Activated T-helper 17 cell treated with anti-CD3 and anti-CD28 coated beads, Interleukin-2, amount 50 U/mL, for 72 hours (primary cell): ENCODE results near the gene CEP72. TPM values are rescaled to one million over a fixed set of nuclear protein-coding genes. Genes with fewer than 3 reads are reported as not detected.
"Not testable (repeated sequence)": the region's sequence is repeated elsewhere in the genome, so short reads cannot be mapped to it uniquely, and the experiment has no call there.

ENCODE experiments used
- ATAC-seq: fragments of 150-1000 bp; cut with Tn5 transposase; replicated peaks from 2 replicates; pipeline ENCODE4 v1.10.0; 2021; ENCODE audit warnings: mild to moderate bottlenecking, moderate library complexity
- H3K27ac Mint-ChIP-seq: one replicate; pipeline ENCODE4 v1.8.0; 2022; ENCODE audit warnings: mixed read lengths
- H3K27me3 Mint-ChIP-seq: one replicate; pipeline ENCODE4 v1.8.0; 2022; ENCODE audit warnings: mixed read lengths
- H3K36me3 Mint-ChIP-seq: one replicate; pipeline ENCODE4 v1.8.0; 2022; ENCODE audit warnings: low read depth, mild to moderate bottlenecking, mixed read lengths
- H3K4me1 Mint-ChIP-seq: one replicate; pipeline ENCODE4 v1.8.0; 2022; ENCODE audit warnings: mixed read lengths
- H3K4me3 Mint-ChIP-seq: one replicate; pipeline ENCODE4 v1.8.0; 2022; ENCODE audit warnings: mild to moderate bottlenecking, mixed read lengths
- H3K9me3 Mint-ChIP-seq: one replicate; pipeline ENCODE4 v1.8.0; 2022; ENCODE audit warnings: mixed read lengths
- total RNA-seq, 2 donors: library from RNA; stranded (reverse); gene quantifications; one replicate each; pipeline ENCODE4 v1.2.3, GENCODE V29; 2022

CEP72 gene
- total RNA-seq, 2 donors from 2014 or later = 30.0 to 30.9 TPM

DNA sequence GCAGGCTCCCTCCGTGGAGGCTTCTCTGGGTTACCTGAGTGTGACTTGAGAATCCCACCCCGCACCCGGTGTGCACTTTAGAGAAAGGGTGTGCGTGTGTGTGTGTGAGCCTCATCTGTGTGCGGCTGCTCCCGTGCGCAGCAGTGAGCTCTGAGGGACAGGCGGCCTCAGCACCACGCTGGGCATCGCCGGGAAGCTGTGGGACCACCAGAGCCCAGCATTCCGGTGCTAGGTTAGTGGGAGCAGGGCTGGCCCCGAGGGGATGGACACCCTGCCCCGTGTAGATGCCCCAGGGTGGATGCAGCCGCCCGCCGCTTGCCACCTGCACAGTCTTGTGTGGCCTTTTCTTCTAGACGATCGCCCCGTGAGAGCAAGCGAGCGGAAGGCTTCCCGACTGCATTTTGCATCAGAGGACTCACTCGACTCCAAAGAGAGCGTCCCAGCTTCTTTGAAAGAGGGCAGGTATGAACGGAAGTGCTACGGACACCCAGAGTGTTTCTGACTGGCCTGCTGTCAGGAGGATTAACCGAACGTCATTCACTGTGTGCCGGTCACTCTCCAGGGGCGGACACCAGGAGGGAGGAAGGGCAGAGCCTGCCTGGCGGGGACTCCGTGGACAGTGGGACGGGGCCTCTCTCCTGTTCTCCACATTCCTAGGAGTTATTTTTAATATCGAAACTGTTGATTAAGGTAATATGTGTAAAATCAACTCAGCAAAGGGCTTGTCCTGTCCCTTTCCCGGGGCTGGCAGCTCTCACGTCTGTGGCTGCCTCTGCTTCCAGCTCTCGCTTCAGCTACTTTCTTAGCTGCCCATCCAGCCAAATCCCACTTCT lies 12.2 kb downstream of the CEP72 start:
- no peak for ATAC-seq
- Mint-ChIP-seq H3K36me3 (peaks cover 58% of the 10 kb centered on the region), H3K27me3 (no peaks in the 10 kb centered on the region), H3K4me1 (no peaks in the 10 kb centered on the region), H3K9me3 (no peaks in the 10 kb centered on the region), H3K4me3 (no peak overlapping the region), H3K27ac (no peak overlapping the region)

DNA sequence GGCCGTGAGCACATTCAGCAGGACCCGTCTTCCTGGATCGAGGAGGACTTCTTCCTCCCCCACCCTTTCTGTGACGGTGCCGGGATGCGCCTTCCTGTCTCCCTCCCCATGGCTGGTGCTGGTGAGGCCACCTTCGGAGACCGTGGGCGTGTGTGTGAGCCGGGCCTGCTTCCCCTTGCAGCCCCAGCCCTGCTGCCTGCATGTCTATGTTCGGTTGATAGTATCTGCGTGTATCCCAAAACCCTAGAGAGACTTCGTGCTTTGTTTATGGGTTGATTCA lies 12.8 kb downstream of the CEP72 start:
- Mint-ChIP-seq H3K27me3 (no peaks in the 10 kb centered on the region), H3K27ac (no peak overlapping the region), H3K4me3 (no peak overlapping the region), H3K36me3 (peaks cover 52% of the 10 kb centered on the region), H3K4me1 (no peaks in the 10 kb centered on the region), H3K9me3 (no peaks in the 10 kb centered on the region)
- no peak for ATAC-seq

GRCh38 chr5:625516-625915 lies 13.4 kb downstream of the CEP72 start:
- no peak for ATAC-seq
- H3K4me1 Mint-ChIP-seq = no peaks in the 10 kb centered on the region
- H3K36me3 Mint-ChIP-seq = peaks cover 46% of the 10 kb centered on the region
- H3K27ac Mint-ChIP-seq = no peak overlapping the region
- H3K27me3 Mint-ChIP-seq = no peaks in the 10 kb centered on the region
- H3K9me3 Mint-ChIP-seq = no peaks in the 10 kb centered on the region
- H3K4me3 Mint-ChIP-seq = no peak overlapping the region

- no peak overlapping the region for H3K4me3 Mint-ChIP-seq
- H3K36me3 Mint-ChIP-seq = peaks cover 44% of the 10 kb centered on the region
- no peaks in the 10 kb centered on the region for H3K27me3 Mint-ChIP-seq
- no peak overlapping the region for H3K27ac Mint-ChIP-seq
- H3K9me3 Mint-ChIP-seq = no peaks in the 10 kb centered on the region
- H3K4me1 Mint-ChIP-seq = no peaks in the 10 kb centered on the region
- no peak for ATAC-seq
Observed at GRCh38 chr5:626850-627249, 14.7 kb downstream of the CEP72 start.

DNA sequence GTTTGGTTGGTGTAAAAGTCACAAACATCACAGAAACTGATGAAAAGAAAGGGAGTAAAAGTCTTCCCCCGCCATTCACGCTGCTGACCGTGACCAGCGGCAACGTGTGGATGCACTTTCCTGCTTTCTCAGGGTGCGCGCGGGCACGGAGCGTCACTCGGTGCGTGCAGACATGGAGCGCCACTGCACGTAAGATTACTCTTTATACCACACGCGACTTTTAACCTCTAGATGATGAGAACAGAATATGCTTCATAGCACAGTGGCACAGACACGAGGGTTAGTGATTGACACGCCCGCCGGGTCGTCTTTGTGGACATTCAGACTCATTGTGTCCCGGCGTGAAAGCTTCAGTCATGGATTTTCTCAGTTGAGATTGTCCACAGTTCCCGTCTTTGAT lies 15.7 kb downstream of the CEP72 start:
- Mint-ChIP-seq H3K4me1 (no peaks in the 10 kb centered on the region), H3K27ac (no peak overlapping the region), H3K27me3 (no peaks in the 10 kb centered on the region), H3K4me3 (no peak overlapping the region), H3K36me3 (peaks cover 40% of the 10 kb centered on the region), H3K9me3 (no peaks in the 10 kb centered on the region)
- no peak for ATAC-seq

- ATAC-seq, H3K4me3 Mint-ChIP-seq, H3K27me3 Mint-ChIP-seq, H3K9me3 Mint-ChIP-seq, H3K4me1 Mint-ChIP-seq, H3K27ac Mint-ChIP-seq: not testable (repeated sequence)
- H3K36me3 Mint-ChIP-seq = peaks cover 42% of the 10 kb centered on the region
Observed at GRCh38 chr5:628351-629205, 16.4 kb downstream of the CEP72 start.

DNA sequence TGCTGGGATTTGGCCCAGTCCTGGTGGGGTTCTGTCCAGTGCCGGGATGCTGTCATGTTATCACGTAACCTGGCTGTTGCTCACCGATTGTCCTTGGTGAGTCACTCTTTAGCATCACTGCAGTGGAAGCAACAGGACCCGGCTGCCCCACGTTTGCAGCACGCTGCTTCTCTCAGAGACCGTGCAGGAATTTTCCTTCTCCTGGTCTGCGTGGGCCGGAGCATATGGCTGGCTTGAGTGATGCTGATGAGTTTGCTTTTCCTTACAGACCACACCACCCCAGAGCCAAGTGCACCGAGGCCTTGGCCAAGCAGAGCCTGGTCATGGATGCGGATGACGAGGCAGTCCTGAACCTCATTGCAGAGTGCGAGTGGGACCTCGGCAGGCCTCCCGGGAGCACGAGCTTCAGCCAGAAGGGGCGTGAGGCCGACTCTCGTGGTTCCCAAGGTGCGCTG lies 21.4 kb downstream of the CEP72 start:
- no peaks in the 10 kb centered on the region for H3K27me3 Mint-ChIP-seq
- no peak for ATAC-seq
- H3K4me3 Mint-ChIP-seq = no peak overlapping the region
- peaks cover 47% of the 10 kb centered on the region for H3K36me3 Mint-ChIP-seq
- no peaks in the 10 kb centered on the region for H3K9me3 Mint-ChIP-seq
- H3K27ac Mint-ChIP-seq = no peak overlapping the region
- H3K4me1 Mint-ChIP-seq = no peaks in the 10 kb centered on the region

DNA sequence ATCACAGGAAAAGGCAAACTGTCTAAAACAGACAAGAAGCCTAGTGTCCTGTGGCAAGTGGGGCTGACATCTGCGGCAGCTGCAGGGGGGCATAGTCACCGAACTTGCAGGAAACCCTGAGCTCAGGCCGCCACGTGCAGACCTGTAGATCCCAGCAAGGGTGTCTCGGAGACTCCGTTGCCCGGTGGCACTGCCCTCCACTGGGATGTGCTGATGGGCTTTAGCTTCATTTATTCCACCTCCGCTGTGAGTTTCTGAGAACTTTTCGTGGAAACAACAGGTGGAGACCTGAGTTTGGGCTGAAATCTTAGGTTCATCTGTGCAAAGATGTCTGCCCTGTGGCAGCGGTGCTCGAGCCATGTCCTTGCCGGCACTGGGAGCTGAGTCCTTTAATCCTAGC lies 22.1 kb downstream of the CEP72 start:
- Mint-ChIP-seq H3K27ac (no peak overlapping the region), H3K27me3 (no peaks in the 10 kb centered on the region), H3K4me3 (no peak overlapping the region), H3K36me3 (peaks cover 54% of the 10 kb centered on the region), H3K4me1 (no peaks in the 10 kb centered on the region), H3K9me3 (no peaks in the 10 kb centered on the region)
- ATAC-seq = no peak

DNA sequence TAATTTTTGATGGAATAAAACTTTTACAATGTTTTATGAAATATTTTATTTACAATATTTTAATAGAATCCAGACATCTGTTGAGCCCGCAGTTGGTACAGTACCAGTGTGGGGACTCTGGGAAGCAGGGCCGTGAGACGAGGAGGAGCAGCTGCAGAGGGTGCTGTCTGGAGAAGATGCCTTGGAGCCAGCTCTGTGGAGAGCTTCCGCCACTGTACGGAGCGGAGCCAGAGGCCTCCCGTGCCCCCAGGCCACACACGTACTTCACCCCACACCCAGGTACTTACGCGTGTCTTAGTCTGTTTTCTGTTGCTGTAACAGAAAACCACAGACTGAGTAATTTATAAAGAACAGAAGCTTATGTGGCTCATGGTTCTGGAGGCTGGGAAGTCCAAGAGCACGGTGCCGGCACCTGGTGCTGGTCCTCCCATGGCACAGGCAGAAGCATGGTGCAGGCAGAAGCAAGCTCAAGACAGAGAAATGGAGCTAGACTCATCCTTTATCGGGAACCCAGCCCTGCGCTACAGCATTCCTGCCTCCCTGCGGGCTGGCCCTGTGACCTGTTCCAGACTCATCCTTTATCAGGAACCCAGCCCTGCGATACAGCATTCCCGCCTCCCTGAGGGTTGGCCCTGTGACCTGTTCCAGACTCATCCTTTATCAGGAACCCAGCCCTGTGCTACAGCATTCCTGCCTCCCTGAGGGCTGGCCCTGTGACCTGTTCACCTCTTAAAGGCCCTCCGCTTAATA lies 23.3 kb downstream of the CEP72 start:
- H3K4me3 Mint-ChIP-seq = no peak overlapping the region
- H3K9me3 Mint-ChIP-seq = no peaks in the 10 kb centered on the region
- peaks cover 64% of the 10 kb centered on the region for H3K36me3 Mint-ChIP-seq
- no peak for ATAC-seq
- H3K27ac Mint-ChIP-seq = no peak overlapping the region
- no peaks in the 10 kb centered on the region for H3K27me3 Mint-ChIP-seq
- H3K4me1 Mint-ChIP-seq = no peaks in the 10 kb centered on the region

DNA sequence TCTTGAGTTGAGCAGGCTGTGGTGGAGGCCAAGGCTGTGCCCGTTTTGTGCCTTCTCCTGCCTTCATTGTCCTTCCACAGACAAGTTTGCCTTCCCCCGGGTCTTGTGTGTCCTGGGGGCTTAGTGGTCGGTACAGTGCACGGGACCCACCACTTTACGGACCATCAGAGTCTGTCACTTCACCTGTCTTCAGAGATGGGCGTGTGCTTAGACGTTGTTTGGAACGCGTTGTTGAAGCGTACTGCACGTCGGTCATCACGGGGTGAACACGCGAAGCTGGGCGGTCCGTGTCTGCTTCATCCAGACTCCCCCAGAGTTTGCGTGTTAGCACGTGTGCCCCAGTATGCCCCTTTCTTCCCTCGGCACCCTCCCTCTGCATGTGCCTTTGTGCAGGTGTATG lies 24.8 kb downstream of the CEP72 start:
- Mint-ChIP-seq H3K4me1 (no peaks in the 10 kb centered on the region), H3K27me3 (no peaks in the 10 kb centered on the region), H3K4me3 (no peak overlapping the region), H3K9me3 (no peaks in the 10 kb centered on the region), H3K27ac (no peak overlapping the region), H3K36me3 (peaks cover 75% of the 10 kb centered on the region)
- ATAC-seq = no peak

- H3K27me3 Mint-ChIP-seq = no peaks in the 10 kb centered on the region
- no peak for ATAC-seq
- no peaks in the 10 kb centered on the region for H3K9me3 Mint-ChIP-seq
- H3K4me1 Mint-ChIP-seq = no peaks in the 10 kb centered on the region
- H3K36me3 Mint-ChIP-seq = peaks cover 75% of the 10 kb centered on the region
- no peak overlapping the region for H3K4me3 Mint-ChIP-seq
- no peak overlapping the region for H3K27ac Mint-ChIP-seq
Observed at GRCh38 chr5:637581-638450, 25.7 kb downstream of the CEP72 start.

- peaks cover 72% of the 10 kb centered on the region for H3K36me3 Mint-ChIP-seq
- no peak overlapping the region for H3K27ac Mint-ChIP-seq
- no peaks in the 10 kb centered on the region for H3K27me3 Mint-ChIP-seq
- H3K9me3 Mint-ChIP-seq = no peaks in the 10 kb centered on the region
- ATAC-seq = no peak
- H3K4me1 Mint-ChIP-seq = no peaks in the 10 kb centered on the region
- no peak overlapping the region for H3K4me3 Mint-ChIP-seq
Observed at GRCh38 chr5:638501-639252, 26.5 kb downstream of the CEP72 start.

- no peak for ATAC-seq
- Mint-ChIP-seq H3K27ac (no peak overlapping the region), H3K27me3 (no peaks in the 10 kb centered on the region), H3K4me3 (no peak overlapping the region), H3K4me1 (no peaks in the 10 kb centered on the region), H3K9me3 (no peaks in the 10 kb centered on the region), H3K36me3 (peaks cover 70% of the 10 kb centered on the region)
Observed at GRCh38 chr5:639253-639530, 27.1 kb downstream of the CEP72 start.
